Measurements from ENCODE around the gene RBM4. TPM values are rescaled to one million over a fixed set of nuclear protein-coding genes. Genes with fewer than 3 reads are reported as not detected.

Gene RBM4
- total and polyA plus RNA-seq, 2 of the 4 experiments (the other 2 are of a cell fraction) = 165 to 198 TPM

DNA sequence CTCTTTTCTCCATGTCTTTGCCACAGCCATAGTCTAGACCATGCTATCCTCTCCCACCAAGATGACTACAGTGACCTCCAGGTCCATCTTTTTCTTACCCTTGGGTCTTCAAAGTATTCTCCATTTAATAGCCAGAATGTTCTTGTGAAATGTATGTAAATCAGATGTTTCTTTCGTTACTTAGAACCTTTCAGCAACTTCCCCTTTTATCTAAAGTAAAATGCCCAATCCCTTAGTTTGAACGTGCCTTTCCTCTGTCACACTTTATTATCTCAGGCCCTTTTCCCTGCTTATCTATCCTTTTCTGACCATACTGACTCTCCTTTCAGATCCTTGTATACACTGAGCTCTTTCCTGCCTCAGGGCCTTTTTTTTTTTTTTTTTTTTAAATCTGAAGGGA, 21.3 kb downstream of the RBM4 start:
- Histone ChIP-seq H3K14ac (replicated peaks; ENCODE audit: low read depth, low read length) (no peak overlapping the region), H3K56ac (ENCODE audit: extremely low read depth, insufficient read depth, low read length) (no peak overlapping the region), H2BK5ac (ENCODE audit: low read depth, low read length, poor library complexity, severe bottlenecking) (no peak overlapping the region), H4K5ac (ENCODE audit: low read depth, low read length) (no peak overlapping the region), H3K9me3 (ENCODE audit: control insufficient read depth, insufficient read depth, low read length) (no peaks in the 10 kb centered on the region), H3K27ac (ENCODE audit: insufficient read depth, low read length) (no peak overlapping the region), H3K23ac (ENCODE audit: low read depth, low read length) (no peak overlapping the region), H2BK15ac (ENCODE audit: low read depth, low read length) (no peak overlapping the region), H4K20me1 (ENCODE audit: insufficient read depth, low read length) (peaks cover 4% of the 10 kb centered on the region), H3K36me3 (ENCODE audit: control insufficient read depth, insufficient read depth, low read length) (peaks cover 29% of the 10 kb centered on the region), H3K4me2 (ENCODE audit: low read depth, low read length) (no peak overlapping the region), H2BK20ac (ENCODE audit: low read depth, low read length) (no peak overlapping the region), H3K4ac (ENCODE audit: low read depth, low read length) (no peak overlapping the region), H2BK120ac (ENCODE audit: low read depth, low read length) (no peak overlapping the region), H3K4me1 (ENCODE audit: control insufficient read depth, insufficient read depth, low read length) (no peaks in the 10 kb centered on the region), H2AK5ac (ENCODE audit: low read depth, low read length) (no peak overlapping the region), H3K18ac (ENCODE audit: low read depth, low read length) (no peak overlapping the region), H2AK9ac (replicated peaks; ENCODE audit: low read depth, low read length, poor library complexity) (no peak overlapping the region), H3K27me3 (ENCODE audit: control insufficient read depth, insufficient read depth, low read length) (no peaks in the 10 kb centered on the region), H3K9ac (ENCODE audit: low read depth, low read length) (no peak overlapping the region), H3K9me1 (ENCODE audit: insufficient read depth, low read length) (no peaks in the 10 kb centered on the region), H3K4me3 (ENCODE audit: insufficient read depth, low read depth, low read length) (no peak overlapping the region), H4K8ac (ENCODE audit: low read depth in 2 of 2, low read length in 2 of 2) (no peak overlapping the region), H2AFZ (replicated peaks; ENCODE audit: low read length, poor library complexity) (no peak overlapping the region), H3K79me1 (ENCODE audit: low read depth in 1 of 2, low read length in 2 of 2) (peaks cover 29 to 56% of the 10 kb centered on the region in 2 experiments), H4K91ac (ENCODE audit: insufficient read depth, low read depth, low read length) (no peak overlapping the region)
- BruUV-seq (replicated peaks) = no TSS peak
- POLR2A ChIA-PET (ENCODE audit: unreplicated experiment) = interaction anchor here (0.7 kb wide), 1 partner anchor 43 kb away, joined by 7 read pairs; the partner anchor contains the start of gene RBM14
- no peak for ATAC-seq (ENCODE audit: low read depth)
- CTCF ChIA-PET = interaction anchor here (0.5 kb wide), 1 partner anchor 28 kb away, joined by 4 read pairs; no protein-coding TSS in a partner anchor
- intact Hi-C loops (cut with micrococcal nuclease) (no loop called here), dilution Hi-C loops (cut with HindIII; ENCODE audit: low sequenced_read_pairs, unreplicated experiment) (no loop called here), in situ Hi-C loops (cut with MboI; ENCODE audit: low sequenced_read_pairs) (no loop called here)
- TF ChIP-seq USF2 (IDR thresholded peaks at IDR 0.05; ENCODE audit: low read depth, low read length) = no peak
- TF ChIP-seq RAD21 (IDR thresholded peaks at IDR 0.05; ENCODE audit: low read length) = no peak
- TF ChIP-seq FOS (IDR thresholded peaks at IDR 0.05; ENCODE audit: low read depth, low read length) = no peak
- TF ChIP-seq RCOR1 (IDR thresholded peaks at IDR 0.05; ENCODE audit: insufficient replicate concordance, low read length) = no peak
- no peak for TF ChIP-seq RFX5 (IDR thresholded peaks at IDR 0.05; ENCODE audit: low read depth, low read length)
- TF ChIP-seq, protein P1, sequence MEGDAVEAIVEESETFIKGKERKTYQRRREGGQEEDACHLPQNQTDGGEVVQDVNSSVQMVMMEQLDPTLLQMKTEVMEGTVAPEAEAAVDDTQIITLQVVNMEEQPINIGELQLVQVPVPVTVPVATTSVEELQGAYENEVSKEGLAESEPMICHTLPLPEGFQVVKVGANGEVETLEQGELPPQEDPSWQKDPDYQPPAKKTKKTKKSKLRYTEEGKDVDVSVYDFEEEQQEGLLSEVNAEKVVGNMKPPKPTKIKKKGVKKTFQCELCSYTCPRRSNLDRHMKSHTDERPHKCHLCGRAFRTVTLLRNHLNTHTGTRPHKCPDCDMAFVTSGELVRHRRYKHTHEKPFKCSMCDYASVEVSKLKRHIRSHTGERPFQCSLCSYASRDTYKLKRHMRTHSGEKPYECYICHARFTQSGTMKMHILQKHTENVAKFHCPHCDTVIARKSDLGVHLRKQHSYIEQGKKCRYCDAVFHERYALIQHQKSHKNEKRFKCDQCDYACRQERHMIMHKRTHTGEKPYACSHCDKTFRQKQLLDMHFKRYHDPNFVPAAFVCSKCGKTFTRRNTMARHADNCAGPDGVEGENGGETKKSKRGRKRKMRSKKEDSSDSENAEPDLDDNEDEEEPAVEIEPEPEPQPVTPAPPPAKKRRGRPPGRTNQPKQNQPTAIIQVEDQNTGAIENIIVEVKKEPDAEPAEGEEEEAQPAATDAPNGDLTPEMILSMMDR (conservative IDR thresholded peaks at IDR 0.05; ENCODE audit: low read depth, low read length) = no peak
- TF ChIP-seq CEBPB (IDR thresholded peaks at IDR 0.05; ENCODE audit: low read depth, low read length) = no peak
- TF ChIP-seq SMC3 (IDR thresholded peaks at IDR 0.05; ENCODE audit: low read depth, low read length) = no peak
- TF ChIP-seq CHD1 (IDR thresholded peaks at IDR 0.05; ENCODE audit: low read depth, low read length) = no peak
- TF ChIP-seq NFE2L2 (IDR thresholded peaks at IDR 0.05; ENCODE audit: low read depth, low read length) = no peak
- TF ChIP-seq POLR2A (IDR thresholded peaks at IDR 0.05; ENCODE audit: low read depth, low read length) = no peak
- TF ChIP-seq BHLHE40 (IDR thresholded peaks at IDR 0.05; ENCODE audit: low read depth, low read length) = no peak
- no peak for TF ChIP-seq MAFK (IDR thresholded peaks at IDR 0.05; ENCODE audit: low read depth, low read length)
- TF ChIP-seq ELK1 (IDR thresholded peaks at IDR 0.05; ENCODE audit: borderline replicate concordance, low read depth, low read length) = no peak
- TF ChIP-seq MAZ (IDR thresholded peaks at IDR 0.05; ENCODE audit: borderline replicate concordance, low read depth, low read length) = no peak
- no peak for TF ChIP-seq MXI1 (IDR thresholded peaks at IDR 0.05; ENCODE audit: borderline replicate concordance, low read depth, low read length)
- WGBS, 2 experiments (ENCODE audit: extremely low coverage in 2 of 2, insufficient read length in 1 of 2) = 29% methylated on average over 1 of the region's 2 CpGs; no CpG with 5 or more reads in 1 of the 2 experiments
- DNase-seq = no peak
